Subcutaneous preadipocyte (primary cell): ENCODE measurements around the gene COPB2. TPM values are rescaled to one million over a fixed set of nuclear protein-coding genes. Genes with fewer than 3 reads are reported as not detected.

Experiments
- small RNA-seq: library from RNA; depleted of rRNA; stranded (forward); fragments of <200 nt; gene quantifications from one replicate; pipeline ENCODE3, GENCODE V24; 2012
- total RNA-seq: library from RNA; depleted of rRNA; stranded (reverse); fragments of >200 nt; gene quantifications from 2 replicates; pipeline ENCODE4 v1.2.3, GENCODE V29; 2012

Gene COPB2
- 122 and 179 TPM in 2 replicates for total RNA-seq

DNA sequence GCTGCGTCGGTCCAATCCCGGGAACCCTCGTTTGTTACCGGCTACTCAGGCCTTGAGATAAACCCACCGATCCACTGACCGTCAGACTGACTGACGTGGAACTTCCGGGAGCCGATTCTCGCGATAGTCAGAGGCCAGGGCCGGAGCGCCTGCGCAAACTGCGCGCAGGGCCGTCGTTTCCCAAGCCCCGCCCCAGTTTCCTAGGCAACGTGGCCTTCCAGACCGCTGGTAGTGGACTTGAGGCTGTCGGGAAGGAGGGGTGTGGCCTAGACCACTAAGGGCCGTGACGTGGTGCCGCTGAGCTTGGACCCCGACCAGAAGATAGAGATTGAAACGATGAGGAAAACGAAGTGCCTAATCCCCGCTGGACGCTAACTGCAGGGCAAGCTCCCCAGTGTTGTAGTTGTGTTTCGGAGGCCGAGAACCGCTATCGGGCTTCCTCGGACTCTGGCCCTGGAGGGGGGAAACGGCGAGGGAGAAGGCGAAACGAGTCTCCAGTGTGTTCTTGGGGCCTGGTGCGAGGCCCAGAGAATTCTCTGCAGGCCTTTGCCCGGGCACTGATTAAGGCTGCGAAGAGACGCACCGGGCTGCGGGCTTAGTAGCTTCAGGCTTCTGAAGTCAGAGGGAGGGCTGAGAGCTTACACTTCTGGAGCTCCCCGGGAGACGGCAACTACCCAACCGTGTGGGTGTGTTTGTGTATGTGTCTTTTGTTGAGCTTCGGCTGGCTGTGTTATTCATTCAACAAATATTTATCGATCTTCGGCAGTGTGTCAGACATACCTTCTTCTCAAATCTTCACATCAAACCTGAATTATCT, at the start of gene COPB2:
Gene COPB2, minus strand, starts transcription at position 96 of the 817 bp plus-strand sequence. CDS start 97 bp downstream, outside the sequence.

DNA sequence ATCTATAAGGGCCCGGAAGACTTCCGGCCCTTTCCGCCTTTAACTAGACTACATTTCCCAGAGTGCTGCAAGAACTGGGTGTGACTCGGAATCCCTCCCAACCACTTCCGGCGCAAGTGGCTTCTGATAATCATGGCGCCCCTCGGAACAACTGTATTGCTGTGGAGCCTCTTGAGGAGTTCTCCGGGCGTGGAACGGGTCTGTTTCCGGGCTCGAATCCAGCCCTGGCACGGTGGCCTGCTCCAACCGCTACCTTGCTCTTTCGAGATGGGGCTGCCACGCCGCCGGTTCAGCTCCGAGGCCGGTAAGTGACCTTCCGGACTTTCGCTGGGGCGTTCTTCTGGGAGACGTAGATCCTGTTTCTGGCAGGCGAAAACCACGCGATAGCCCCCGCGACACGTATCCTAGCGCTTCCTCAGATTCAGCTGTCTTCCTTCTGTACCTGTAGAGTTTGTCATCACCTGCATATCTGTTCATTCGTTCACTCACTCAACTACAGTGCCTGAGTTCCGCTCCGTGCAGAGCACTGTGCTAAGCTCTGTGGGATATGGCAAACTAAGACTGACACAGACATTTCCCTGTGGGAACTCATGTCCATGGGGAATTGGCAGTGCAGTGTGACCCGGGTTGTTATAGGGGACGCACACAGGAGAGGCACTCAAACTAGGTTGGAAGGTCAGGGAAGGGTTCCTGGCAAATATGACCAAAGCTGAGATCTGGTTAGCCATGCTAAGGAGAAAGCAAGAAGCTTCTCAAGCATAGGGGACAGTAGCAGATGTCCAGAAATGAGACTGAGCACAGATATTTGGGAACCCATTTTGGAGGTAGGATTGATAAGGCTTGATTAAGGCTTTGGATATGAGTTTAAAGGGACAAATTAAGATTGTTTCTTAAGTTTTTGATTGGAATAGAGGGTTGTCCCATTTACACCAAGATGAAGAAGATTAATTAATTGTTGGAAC, 45.3 kb downstream of the COPB2 start, which contains the start of gene MRPS22:
Gene MRPS22, plus strand, starts transcription at position 126 of the 962 bp plus-strand sequence. Its CDS starts 7 bp downstream, at position 133.

Small RNA genes within 50 kb of the gene (small RNA-seq; reads per million reads assigned to genes)
- not detected for gene RF00026

Other genes with a start within 250 kb of the COPB2 start
- gene MRPS22, start 45.6 kb downstream of the COPB2 start, total RNA-seq = 85.8 and 91.1 TPM in 2 replicates
- gene RBP2, start 86.9 kb upstream of the COPB2 start, total RNA-seq = not detected in 2 replicates
- not detected in 2 replicates for gene RBP1, start 150.1 kb upstream of the COPB2 start, total RNA-seq